ENCODE data around the gene VAV1. TPM values are rescaled to one million over a fixed set of nuclear protein-coding genes. Genes with fewer than 3 reads are reported as not detected.

The VAV1 gene
- total RNA-seq, 1 donor from 2014 or later = not detected

DNA sequence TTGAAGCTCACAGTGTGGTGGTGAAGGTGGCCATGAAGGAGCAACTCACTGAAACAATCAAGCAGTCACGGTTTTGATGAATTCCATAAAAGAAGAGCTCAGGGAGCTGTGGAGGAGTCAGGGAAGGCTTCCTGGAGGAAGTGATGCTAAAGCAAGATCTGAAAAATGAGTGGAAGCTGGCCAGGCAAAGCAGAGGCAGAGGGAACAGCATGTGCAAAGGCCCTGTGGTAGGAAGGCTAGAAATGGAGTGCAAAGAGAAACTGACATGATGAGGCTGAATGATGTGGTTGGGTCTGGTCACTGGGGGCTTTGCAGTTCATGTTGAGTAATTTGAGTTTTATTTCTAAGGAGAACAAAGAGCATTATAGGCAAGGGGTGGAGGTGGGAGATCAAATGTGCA is 121.8 kb downstream of the VAV1 start:
- no peak overlapping the region for H3K4me3 Mint-ChIP-seq (ENCODE audit: unreplicated experiment)
- TF ChIP-seq, protein P1, sequence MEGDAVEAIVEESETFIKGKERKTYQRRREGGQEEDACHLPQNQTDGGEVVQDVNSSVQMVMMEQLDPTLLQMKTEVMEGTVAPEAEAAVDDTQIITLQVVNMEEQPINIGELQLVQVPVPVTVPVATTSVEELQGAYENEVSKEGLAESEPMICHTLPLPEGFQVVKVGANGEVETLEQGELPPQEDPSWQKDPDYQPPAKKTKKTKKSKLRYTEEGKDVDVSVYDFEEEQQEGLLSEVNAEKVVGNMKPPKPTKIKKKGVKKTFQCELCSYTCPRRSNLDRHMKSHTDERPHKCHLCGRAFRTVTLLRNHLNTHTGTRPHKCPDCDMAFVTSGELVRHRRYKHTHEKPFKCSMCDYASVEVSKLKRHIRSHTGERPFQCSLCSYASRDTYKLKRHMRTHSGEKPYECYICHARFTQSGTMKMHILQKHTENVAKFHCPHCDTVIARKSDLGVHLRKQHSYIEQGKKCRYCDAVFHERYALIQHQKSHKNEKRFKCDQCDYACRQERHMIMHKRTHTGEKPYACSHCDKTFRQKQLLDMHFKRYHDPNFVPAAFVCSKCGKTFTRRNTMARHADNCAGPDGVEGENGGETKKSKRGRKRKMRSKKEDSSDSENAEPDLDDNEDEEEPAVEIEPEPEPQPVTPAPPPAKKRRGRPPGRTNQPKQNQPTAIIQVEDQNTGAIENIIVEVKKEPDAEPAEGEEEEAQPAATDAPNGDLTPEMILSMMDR (IDR thresholded peaks at IDR 0.05) = no peak

DNA sequence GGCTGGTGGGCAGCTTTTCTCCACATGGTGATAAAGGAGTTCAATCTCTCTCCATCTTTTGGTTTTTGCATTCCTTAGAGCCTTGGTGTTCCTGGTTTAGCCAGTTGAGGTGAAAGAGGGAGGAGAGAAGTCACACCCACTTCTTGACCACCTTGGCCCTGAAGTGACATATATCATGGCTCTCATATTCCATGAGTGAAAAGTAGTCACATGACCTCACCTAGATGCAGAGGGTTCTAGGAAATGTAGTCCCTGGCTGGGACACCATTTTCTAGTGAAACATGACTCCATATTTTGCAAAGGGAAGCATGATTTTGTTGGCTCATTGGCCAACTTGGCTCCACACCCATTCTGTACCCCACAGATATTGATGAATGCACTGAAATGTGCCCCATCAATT is 130.9 kb downstream of the VAV1 start:
- no peak for DNase-seq (ENCODE audit: low spot score)
- TF ChIP-seq, protein P1 (IDR thresholded peaks at IDR 0.05) = no peak
- no peaks in the 10 kb centered on the region for H3K4me1 Mint-ChIP-seq (ENCODE audit: low read depth)
- H3K4me3 Mint-ChIP-seq (ENCODE audit: unreplicated experiment) = no peak overlapping the region
- H3K27ac Mint-ChIP-seq (ENCODE audit: unreplicated experiment) = no peak overlapping the region
- H3K27me3 Mint-ChIP-seq (ENCODE audit: low read depth) = no peaks in the 10 kb centered on the region
- H3K36me3 Mint-ChIP-seq (ENCODE audit: low read depth) = peaks cover 1% of the 10 kb centered on the region
- peaks cover 48% of the 10 kb centered on the region for H3K9me3 Mint-ChIP-seq (ENCODE audit: low read depth)

More for the DNA sequence above, 121.8 kb downstream of the VAV1 start:
- Mint-ChIP-seq H3K27ac (ENCODE audit: unreplicated experiment) (no peak overlapping the region), H3K9me3 (ENCODE audit: low read depth) (peaks cover 38% of the 10 kb centered on the region), H3K36me3 (ENCODE audit: low read depth) (no peaks in the 10 kb centered on the region), H3K4me1 (ENCODE audit: low read depth) (no peaks in the 10 kb centered on the region), H3K27me3 (ENCODE audit: low read depth) (peaks cover 6% of the 10 kb centered on the region)
- DNase-seq (ENCODE audit: low spot score) = no peak

DNA sequence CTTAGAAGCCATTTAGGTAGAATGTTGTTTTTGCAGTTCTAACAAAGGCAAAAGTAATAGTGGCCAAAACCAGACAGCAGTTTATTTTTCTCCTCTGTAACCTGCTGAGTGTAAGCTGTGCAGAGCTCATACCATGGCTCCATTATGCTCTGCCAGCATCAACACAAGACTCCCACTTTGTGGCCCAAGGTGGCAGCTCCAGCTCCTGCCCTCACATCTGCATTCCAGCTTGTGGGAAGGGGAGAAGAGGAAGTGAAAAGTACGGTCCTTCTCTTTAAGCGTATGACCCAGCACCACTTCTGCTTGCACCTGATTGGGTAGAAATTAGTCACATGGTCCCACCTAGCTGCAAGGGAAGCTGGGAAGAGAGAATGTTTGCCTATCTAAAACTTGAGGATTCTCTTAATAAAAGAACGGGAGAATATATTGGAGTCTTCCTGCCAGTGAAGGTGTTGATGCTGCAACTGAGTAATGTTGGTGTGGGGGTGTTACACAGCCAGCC is 134.1 kb downstream of the VAV1 start:
- TF ChIP-seq, protein P1 (IDR thresholded peaks at IDR 0.05) = no peak
- H3K27me3 Mint-ChIP-seq (ENCODE audit: low read depth) = no peaks in the 10 kb centered on the region
- no peaks in the 10 kb centered on the region for H3K36me3 Mint-ChIP-seq (ENCODE audit: low read depth)
- peaks cover 37% of the 10 kb centered on the region for H3K9me3 Mint-ChIP-seq (ENCODE audit: low read depth)
- H3K4me1 Mint-ChIP-seq (ENCODE audit: low read depth) = no peaks in the 10 kb centered on the region
- no peak for DNase-seq (ENCODE audit: low spot score)
- no peak overlapping the region for H3K27ac Mint-ChIP-seq (ENCODE audit: unreplicated experiment)
- H3K4me3 Mint-ChIP-seq (ENCODE audit: unreplicated experiment) = no peak overlapping the region

Small RNAs within 50 kb of the gene (microRNA-seq; reads per million reads assigned to microRNA genes)
- not detected for gene MIR6791 (ENCODE audit: borderline number of aligned reads)

Other genes starting within 250 kb of the VAV1 start
- gene TNFSF9, start 241.7 kb upstream of the VAV1 start, total RNA-seq = 5.9 to 6.9 TPM (median 6.7 TPM) in 3 replicates
- gene CD70, start 181.6 kb upstream of the VAV1 start, total RNA-seq = 3.3 to 8.1 TPM (median 3.9 TPM) in 3 replicates
- gene TNFSF14, start 102.5 kb upstream of the VAV1 start, total RNA-seq = not detected in 3 replicates
- gene C3, start 52.1 kb upstream of the VAV1 start, total RNA-seq = 0.77 TPM in 1 of 3 replicates, not detected in the others
- gene GPR108, start 35.1 kb upstream of the VAV1 start, total RNA-seq = 38.4 to 42.4 TPM (median 39.8 TPM) in 3 replicates
- gene TRIP10, start 33.0 kb upstream of the VAV1 start, total RNA-seq = 81.6 to 107 TPM (median 103 TPM) in 3 replicates
- gene SH2D3A, start 5.3 kb upstream of the VAV1 start, total RNA-seq = 0.41 to 0.52 TPM in 2 of 3 replicates, not detected in the other
- gene ADGRE1, start 114.9 kb downstream of the VAV1 start, total RNA-seq = not detected in 3 replicates
- not detected in 3 replicates for gene MBD3L2B, start 248.7 kb downstream of the VAV1 start, total RNA-seq

All from chondrocyte (in vitro differentiated cells).